Measurements from ENCODE around the gene CD22.
"Not testable (repeated sequence)": the region's sequence is repeated elsewhere in the genome, so short reads cannot be mapped to it uniquely, and the experiment has no call there.

Gene CD22

DNA sequence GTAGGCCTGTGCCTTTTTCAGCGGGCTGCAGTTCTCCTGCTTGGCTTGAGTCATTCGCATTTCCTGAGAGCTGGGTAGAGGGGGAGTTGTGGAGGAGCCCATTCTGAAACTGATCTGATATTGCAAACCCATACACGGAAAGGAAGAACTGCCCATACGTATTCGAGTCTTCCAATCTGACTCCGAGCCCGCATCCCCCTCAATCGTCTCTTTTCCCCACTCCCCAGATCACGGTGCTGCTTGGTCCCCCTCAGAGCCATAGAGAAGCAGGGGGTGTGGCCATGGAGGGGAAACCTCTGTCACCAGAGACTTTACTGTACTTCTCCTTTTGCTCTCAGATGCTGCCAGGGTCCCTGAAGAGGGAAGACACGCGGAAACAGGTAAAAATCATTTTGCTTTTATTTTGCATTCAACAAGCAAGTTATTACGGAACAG, at the start of gene CD22:
CD22 (plus strand) TSS at position 337 of the 435 bp plus-strand sequence. CDS start 2,854 bp downstream, outside the sequence.
- peak; percentile 64 for DNase-seq
- in situ Hi-C loops (cut with MboI; ENCODE audit: low pct_unique_long_range_greater_than_20kb, low sequenced_read_pairs): no loop called here

DNA sequence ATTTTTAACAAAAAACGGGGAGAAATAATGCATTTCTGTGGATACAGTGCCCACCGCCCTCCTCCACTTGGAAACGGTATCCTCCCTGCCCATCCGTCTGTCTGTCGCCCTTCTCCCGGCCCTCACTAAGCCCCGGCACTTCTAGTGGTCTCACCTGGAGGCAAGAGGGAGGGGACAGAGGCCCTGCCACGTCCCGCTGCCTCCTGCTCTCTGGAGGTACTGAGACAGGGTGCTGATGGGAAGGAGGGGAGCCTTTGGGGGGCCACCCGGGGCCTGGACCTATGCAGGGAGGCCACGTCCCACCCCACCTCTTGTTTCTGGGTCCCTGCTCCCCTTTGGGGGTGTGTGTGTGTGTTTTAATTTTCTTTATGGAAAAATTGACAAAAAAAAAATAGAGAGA, 49.6 kb upstream of the CD22 start:
- DNase-seq: no peak
- in situ Hi-C loops (cut with MboI; ENCODE audit: low pct_unique_long_range_greater_than_20kb, low sequenced_read_pairs): no loop called here

DNA sequence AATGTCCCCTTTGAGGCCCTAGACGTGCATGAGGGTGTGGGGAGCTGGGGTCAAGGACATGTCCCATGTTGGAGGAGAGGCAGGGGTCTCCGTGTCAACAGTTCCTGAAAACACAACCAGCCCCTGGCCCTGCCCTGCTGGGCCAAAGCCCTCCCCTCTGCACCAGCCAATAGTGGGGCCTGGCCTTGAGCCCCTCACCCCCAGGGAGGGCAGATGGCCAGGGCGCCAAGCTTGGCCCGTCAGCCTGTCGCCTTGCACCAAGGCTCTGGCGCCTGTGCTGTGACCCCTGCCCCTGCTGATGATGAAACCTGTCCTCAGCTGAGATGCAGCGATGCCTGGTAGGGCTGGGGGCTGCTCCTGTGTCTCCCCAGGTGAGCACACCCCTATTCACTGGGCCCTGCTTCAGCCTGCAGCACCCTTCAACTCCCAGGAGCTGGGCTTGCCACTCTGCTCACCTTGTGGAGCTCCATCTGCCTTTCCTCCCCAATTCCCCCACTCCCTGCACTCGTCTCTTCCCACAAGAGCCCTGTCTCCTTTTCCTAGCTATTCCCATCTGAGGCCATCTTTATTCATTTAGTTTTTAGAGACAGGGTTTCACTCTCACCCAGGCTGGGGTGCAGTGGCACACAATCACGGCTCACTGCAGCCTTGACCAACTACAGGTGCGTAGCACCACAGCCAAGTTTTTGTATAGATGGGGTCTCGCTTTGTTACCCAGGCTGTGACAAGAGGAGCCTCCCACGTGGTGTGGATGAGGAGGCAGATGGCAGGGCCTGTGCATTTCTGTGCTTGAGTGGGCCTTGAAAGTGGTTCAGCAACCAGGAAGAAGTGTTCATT, 48.8 kb upstream of the CD22 start:
- DNase-seq: no peak
- in situ Hi-C loops (cut with MboI; ENCODE audit: low pct_unique_long_range_greater_than_20kb, low sequenced_read_pairs): no loop called here

DNA sequence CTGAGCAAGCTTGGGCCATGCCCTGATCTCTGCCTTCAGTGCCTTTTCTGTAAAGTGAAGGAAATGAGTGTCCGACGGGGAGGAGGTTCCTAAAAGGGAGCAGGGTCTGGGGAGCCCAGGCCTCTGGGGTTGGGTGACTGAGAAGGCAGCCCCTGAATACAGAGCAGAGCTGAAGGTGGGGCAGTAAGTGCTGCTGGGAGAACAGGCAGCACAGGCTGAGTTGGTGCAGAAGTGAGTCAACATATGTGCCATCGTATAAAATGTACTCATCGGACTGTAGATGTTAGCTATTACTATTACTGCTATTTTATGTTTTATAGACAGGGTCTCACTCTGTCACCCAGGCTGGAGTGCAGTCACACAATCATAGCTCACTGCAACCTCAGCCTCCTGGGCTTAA, 47.7 kb upstream of the CD22 start:
- in situ Hi-C loops (cut with MboI; ENCODE audit: low pct_unique_long_range_greater_than_20kb, low sequenced_read_pairs): no loop called here
- DNase-seq: no peak

GRCh38 chr19:35284153-35285094, 44.6 kb upstream of the CD22 start:
- in situ Hi-C loops (cut with MboI; ENCODE audit: low pct_unique_long_range_greater_than_20kb, low sequenced_read_pairs): no loop called here
- peak; percentile 42 for DNase-seq

- in situ Hi-C loops (cut with MboI; ENCODE audit: low pct_unique_long_range_greater_than_20kb, low sequenced_read_pairs): no loop called here
- DNase-seq: no peak
These were observed 43.9 kb upstream of the CD22 start for GRCh38 chr19:35285095-35285449.

- DNase-seq: not testable (repeated sequence)
These were observed 43.5 kb upstream of the CD22 start for GRCh38 chr19:35285465-35285864.

DNA sequence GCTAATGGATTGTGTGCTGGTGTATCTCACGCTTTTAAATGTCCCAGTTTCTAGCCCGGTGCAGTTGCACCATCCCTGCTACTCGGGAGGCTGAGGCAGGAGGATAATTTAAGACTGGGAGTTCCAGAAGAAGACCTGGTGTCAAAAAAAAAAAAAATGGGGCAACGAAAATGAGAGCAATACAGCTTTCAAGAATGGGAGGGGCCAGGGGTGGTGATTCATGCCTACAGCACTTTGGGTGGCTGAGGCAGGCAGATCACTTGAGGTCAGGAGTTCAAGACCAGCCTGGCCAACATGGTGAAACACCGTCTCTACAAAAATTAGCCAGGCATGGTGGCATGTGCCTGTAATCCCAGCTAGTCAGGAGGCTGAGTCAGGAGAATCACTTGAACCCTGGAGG, 42.9 kb upstream of the CD22 start:
- DNase-seq; in situ Hi-C loops (cut with MboI; ENCODE audit: low pct_unique_long_range_greater_than_20kb, low sequenced_read_pairs): not testable (repeated sequence)

More at GRCh38 chr19:35285465-35285864, 43.5 kb upstream of the CD22 start:
- in situ Hi-C loops (cut with MboI; ENCODE audit: low pct_unique_long_range_greater_than_20kb, low sequenced_read_pairs): not testable (repeated sequence)

- no peak for DNase-seq
- in situ Hi-C loops (cut with MboI; ENCODE audit: low pct_unique_long_range_greater_than_20kb, low sequenced_read_pairs): no loop called here
These were observed 41.3 kb upstream of the CD22 start for GRCh38 chr19:35287713-35288112.

DNA sequence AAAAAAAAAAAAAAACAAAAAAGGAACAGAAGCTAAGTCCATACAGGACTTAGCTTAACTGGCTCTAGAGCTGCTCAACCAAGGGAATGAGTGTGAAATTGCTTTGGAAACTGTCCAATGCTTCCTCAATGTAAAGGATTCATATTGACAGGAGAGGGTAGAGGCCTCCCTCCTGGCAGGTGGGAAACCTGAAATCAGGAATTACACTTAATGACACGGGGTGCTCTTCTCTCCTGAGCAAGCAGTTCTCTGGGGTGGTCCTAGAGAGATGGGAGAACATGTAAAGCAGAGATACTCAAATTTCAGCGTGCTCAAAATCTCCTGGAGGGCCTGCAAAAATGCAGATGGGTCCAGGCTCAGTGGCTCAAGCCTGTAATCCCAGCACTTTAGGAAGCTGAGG, 40.7 kb upstream of the CD22 start:
- no peak for DNase-seq
- in situ Hi-C loops (cut with MboI; ENCODE audit: low pct_unique_long_range_greater_than_20kb, low sequenced_read_pairs): no loop called here

DNA sequence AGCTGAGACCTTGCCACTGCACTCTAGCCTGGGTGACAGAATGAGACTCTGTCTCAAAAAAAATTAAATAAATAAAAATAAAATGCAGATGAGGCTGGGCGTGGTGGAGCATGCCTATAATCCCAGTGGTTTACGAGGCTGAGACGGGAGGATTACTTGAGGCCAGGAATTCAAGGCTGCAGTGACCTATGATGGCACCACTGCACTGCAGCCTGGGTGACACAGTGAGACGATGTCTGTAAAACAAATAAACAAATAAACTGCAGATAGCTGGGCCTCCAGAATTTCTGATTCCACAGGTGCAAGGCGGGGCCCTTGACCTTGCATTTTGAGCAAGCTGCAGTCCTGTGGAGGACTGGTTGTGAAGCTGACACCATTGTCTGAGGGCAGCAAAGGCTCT, 40.1 kb upstream of the CD22 start:
- in situ Hi-C loops (cut with MboI; ENCODE audit: low pct_unique_long_range_greater_than_20kb, low sequenced_read_pairs): no loop called here
- no peak for DNase-seq

DNA sequence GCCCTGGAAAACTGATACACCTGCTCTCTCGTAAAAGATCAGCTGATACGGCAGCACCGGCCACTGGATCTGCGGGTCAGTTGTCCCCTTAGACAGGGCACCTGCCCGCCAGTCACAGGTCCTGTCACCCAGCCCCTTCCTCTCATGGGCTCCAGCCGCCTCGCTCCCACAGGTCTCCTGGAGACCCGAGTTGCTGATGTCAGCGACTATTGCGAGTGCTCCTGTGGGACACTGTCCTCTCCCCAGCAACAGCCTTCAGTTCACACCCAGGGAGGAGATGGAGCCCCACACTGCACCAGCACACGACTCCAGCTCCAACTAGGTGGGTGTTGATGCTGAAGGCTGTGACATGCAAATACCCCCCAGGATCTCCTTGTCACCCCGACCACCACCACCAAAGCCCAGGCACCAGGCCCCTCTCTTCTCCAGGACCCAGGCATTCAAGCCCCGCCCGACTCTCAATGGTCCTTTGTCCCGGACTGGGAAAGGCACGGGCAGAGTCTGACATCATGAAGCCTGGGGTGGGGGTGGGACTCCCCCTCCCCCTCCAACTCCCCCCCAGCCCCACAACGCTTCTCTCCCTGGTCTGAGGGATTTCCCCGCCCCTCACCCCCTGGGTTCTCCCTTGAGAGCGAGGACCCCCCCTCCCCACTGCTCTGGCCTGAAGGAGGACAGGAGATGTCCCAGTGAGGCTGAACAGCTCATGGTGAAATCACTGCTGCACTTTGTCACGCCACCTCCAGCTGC, 38.4 kb upstream of the CD22 start:
- in situ Hi-C loops (cut with MboI; ENCODE audit: low pct_unique_long_range_greater_than_20kb, low sequenced_read_pairs): no loop called here

GRCh38 chr19:35291259-35291658, 37.7 kb upstream of the CD22 start:
- no peak for DNase-seq
- in situ Hi-C loops (cut with MboI; ENCODE audit: low pct_unique_long_range_greater_than_20kb, low sequenced_read_pairs): no loop called here

More for the DNA sequence above, 38.4 kb upstream of the CD22 start:
- DNase-seq: no peak

GRCh38 chr19:35291916-35292315, 37.1 kb upstream of the CD22 start, which contains the start of gene MAG:
MAG (plus strand) TSS chr19:35292161; CDS start chr19:35295409, 3,248 bp downstream.
- in situ Hi-C loops (cut with MboI; ENCODE audit: low pct_unique_long_range_greater_than_20kb, low sequenced_read_pairs): no loop called here
- no peak for DNase-seq

DNA sequence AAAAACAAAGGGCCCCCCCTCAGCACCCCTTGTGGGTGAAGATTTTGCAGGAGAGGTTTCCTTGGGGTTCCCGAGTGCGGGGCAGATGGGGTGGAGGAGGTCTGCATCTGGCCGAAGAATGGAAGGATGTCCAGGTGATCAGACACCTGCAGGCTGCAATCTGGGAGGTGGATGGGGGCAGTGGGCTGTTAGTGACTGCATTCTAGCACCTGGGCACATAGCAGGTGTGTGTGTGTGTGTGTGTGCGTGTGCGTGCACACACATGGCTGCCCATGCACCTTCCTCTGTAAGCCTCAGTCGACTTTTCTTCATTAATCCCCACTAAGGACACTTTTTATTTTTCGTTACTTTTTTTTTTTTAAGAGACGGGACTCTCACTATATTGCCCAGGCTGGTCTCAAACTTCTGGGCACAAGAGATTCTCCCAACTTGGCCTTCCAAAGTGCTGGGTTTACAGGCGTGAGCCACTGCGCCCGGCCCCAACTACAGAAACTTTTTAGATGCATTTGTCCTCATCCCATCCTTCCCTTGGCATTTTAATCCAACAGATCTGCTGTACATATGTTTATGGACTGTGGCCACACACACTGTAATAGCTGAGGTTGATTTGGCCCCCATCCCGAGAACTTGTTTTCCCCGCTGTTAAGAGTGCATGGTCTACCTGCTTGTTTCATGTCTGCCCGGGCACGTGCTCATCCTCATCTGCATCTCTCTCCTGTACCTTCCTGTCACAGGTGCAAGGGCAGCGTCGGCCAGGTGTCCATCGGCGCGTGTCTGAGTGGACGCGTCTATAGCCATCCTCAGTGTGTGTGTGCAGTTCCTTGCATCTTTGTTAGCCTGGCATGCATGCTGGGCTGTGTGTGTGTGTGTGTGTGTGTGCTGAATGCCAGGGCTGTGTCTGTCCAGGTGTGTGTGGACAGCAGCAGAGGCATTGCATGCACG, 36.3 kb upstream of the CD22 start:
- in situ Hi-C loops (cut with MboI; ENCODE audit: low pct_unique_long_range_greater_than_20kb, low sequenced_read_pairs): no loop called here
- DNase-seq: no peak

GRCh38 chr19:35293363-35293739, 35.6 kb upstream of the CD22 start:
- no peak for DNase-seq
- in situ Hi-C loops (cut with MboI; ENCODE audit: low pct_unique_long_range_greater_than_20kb, low sequenced_read_pairs): no loop called here

GRCh38 chr19:35293808-35294207, 35.2 kb upstream of the CD22 start:
- DNase-seq: no peak
- in situ Hi-C loops (cut with MboI; ENCODE audit: low pct_unique_long_range_greater_than_20kb, low sequenced_read_pairs): no loop called here

DNA sequence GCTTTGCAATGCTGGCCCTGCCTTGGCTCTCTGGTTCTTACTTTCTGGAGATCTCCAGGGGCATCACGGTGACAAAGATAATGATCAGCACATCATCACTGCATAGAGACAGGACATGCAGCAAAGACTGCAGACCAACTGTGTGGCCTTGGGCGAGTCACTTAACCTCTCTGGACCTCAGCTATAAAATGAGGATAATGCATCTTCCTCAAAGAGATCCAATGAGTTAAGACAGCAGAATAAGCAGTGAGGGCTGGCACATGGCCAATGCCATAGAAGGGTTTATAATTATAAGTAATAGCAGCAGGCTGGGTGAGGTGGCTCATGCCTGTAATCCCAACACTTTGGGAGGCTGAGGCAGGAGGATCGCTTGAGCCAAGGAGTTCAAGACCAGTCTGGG, 34.7 kb upstream of the CD22 start:
- DNase-seq: no peak
- in situ Hi-C loops (cut with MboI; ENCODE audit: low pct_unique_long_range_greater_than_20kb, low sequenced_read_pairs): no loop called here
